GM12878 (cell line): ENCODE measurements around the gene TOLLIP. TPM values are rescaled to one million over a fixed set of nuclear protein-coding genes. Genes with fewer than 3 reads are reported as not detected.

Source experiments
- ATAC-seq: fragments of 200-7000 bp; cut with Tn5 transposase; 3 replicates; pipeline ENCODE4 v1.9.1; 2020; ENCODE audit warnings: mild to moderate bottlenecking, moderate library complexity
- BruUV-seq: library from RNA; stranded (reverse); fragments of 400-500 nt; replicated peaks from 2 replicates; lab custom pipeline; 2021; lab: Mats Ljungman, UMichigan
- CTCF ChIA-PET: fragments of 300-600 bp; sonication (Branson Sonifier 250); formaldehyde crosslinking; extraction: SDS; loops from one replicate; lab custom pipeline; 2021; ENCODE audit warnings: inconsistent platforms; lab: Yijun Ruan, JAX
- POLR2A ChIA-PET: fragments of 350-600 bp; formaldehyde crosslinking; extraction: SDS; loops from one replicate; lab custom pipeline; 2021; ENCODE audit warnings: inconsistent platforms; lab: Charles Lee
- RAD21 ChIA-PET: fragments of 300-600 bp; sonication (Branson Sonifier 250); formaldehyde crosslinking; loops from one replicate; lab custom pipeline; 2023; ENCODE audit warnings: antibody characterized with exemption; ENCODE audit not compliant: unreplicated experiment; lab: Charles Lee
- SMC1A ChIA-PET: fragments of 300-600 bp; sonication (Branson Sonifier 250); formaldehyde crosslinking; loops from one replicate; lab custom pipeline; 2023; ENCODE audit not compliant: unreplicated experiment, uncharacterized antibody; lab: Charles Lee
- DNase-seq: peaks from one replicate; pipeline ENCODE4 v3.0.0-alpha.2; 2011; ENCODE audit warnings: low read depth, low spot score
- FAIRE-seq: peaks from 3 replicates; lab custom pipeline; 2011; peaks lifted over from hg19 to GRCh38; lab: Jason Lieb, UNC
- H2AFZ ChIP-seq: 2 replicates; pipeline ENCODE4 v1.6.0; 2011; ENCODE audit warnings: low read depth, low read length, control low read depth; ENCODE audit not compliant: control insufficient read depth
- H3K27ac ChIP-seq: 2 replicates; pipeline ENCODE4 v1.5.1; 2011; ENCODE audit warnings: control low read depth; ENCODE audit not compliant: control insufficient read depth, insufficient read depth
- H3K27me3 ChIP-seq, 2 experiments: replicated peaks in 1 of 2; 2 replicates each; pipeline versions ENCODE4 v1.6.0 to v1.6.1; 2011; ENCODE audit warnings: low read length in 1 of 2; ENCODE audit not compliant: control insufficient read depth in 2 of 2, insufficient read depth in 2 of 2
- H3K36me3 ChIP-seq, 2 experiments: 2 replicates each; pipeline ENCODE4 v1.5.1; 2011; ENCODE audit warnings: low read length in 1 of 2; ENCODE audit not compliant: control insufficient read depth in 2 of 2, insufficient read depth in 2 of 2
- H3K4me1 ChIP-seq: 2 replicates; pipeline ENCODE4 v1.6.1; 2011; ENCODE audit warnings: mild to moderate bottlenecking, low read length, moderate library complexity, mixed read lengths; ENCODE audit not compliant: control insufficient read depth, insufficient read depth
- H3K4me2 ChIP-seq: 2 replicates; pipeline ENCODE4 v1.6.0; 2011; ENCODE audit warnings: control low read depth; ENCODE audit not compliant: control insufficient read depth, insufficient read depth
- H3K4me3 ChIP-seq: fragments of 200-600 bp; sonication (generic); 2 replicates; pipeline ENCODE4 v1.5.1; 2016
- H3K79me2 ChIP-seq: 2 replicates; pipeline ENCODE4 v1.6.0; 2011; ENCODE audit warnings: low read length; ENCODE audit not compliant: control insufficient read depth, insufficient read depth
- H3K9ac ChIP-seq: 2 replicates; pipeline ENCODE4 v1.8.0; 2011; ENCODE audit warnings: low read length, control low read depth, mixed read lengths; ENCODE audit not compliant: control insufficient read depth, insufficient read depth
- H3K9me3 ChIP-seq: replicated peaks from 3 replicates; pipeline ENCODE4 v1.5.1; 2011; ENCODE audit warnings: mild to moderate bottlenecking, low read length; ENCODE audit not compliant: control insufficient read depth, insufficient read depth
- H4K20me1 ChIP-seq: 2 replicates; pipeline ENCODE4 v1.6.0; 2011; ENCODE audit not compliant: control insufficient read depth, insufficient read depth
- ASH2L ChIP-seq: fragments of 300-600, 200-600 bp; sonication (generic); IDR thresholded peaks from 2 replicates; pipeline ENCODE4 v1.6.1; 2017; ENCODE audit warnings: low read depth, mild to moderate bottlenecking, borderline replicate concordance
- HCFC1 ChIP-seq: fragments of 150-350 bp; IDR thresholded peaks from 2 replicates; pipeline ENCODE4 v1.6.1; 2014; ENCODE audit warnings: low read length
- IKZF2 ChIP-seq, 2 experiments: fragments of 450-650 bp; IDR thresholded peaks; 2 replicates each; pipeline ENCODE4 v1.6.1; 2017; ENCODE audit warnings: mild to moderate bottlenecking in 2 of 2, moderate library complexity in 2 of 2
- KAT2A ChIP-seq: conservative IDR thresholded peaks from 2 replicates; pipeline ENCODE4 v1.6.1; 2011; ENCODE audit warnings: low read depth, low read length; ENCODE audit not compliant: control insufficient read depth
- MTA3 ChIP-seq: IDR thresholded peaks from 2 replicates; pipeline ENCODE4 v1.6.1; 2012; ENCODE audit warnings: low read length, inconsistent platforms, borderline replicate concordance
- NR2C2 ChIP-seq: IDR thresholded peaks from 2 replicates; pipeline ENCODE4 v1.6.1; 2011; ENCODE audit warnings: borderline replicate concordance, low read depth; ENCODE audit not compliant: control insufficient read depth, insufficient read length
- PAX5 ChIP-seq: IDR thresholded peaks from 2 replicates; pipeline ENCODE4 v1.6.1; 2011; ENCODE audit warnings: low read depth, low read length, borderline replicate concordance
- TCF7 ChIP-seq: IDR thresholded peaks from 2 replicates; pipeline ENCODE4 v1.6.1; 2014; ENCODE audit warnings: antibody characterized with exemption, borderline replicate concordance
- ZBTB40 ChIP-seq: fragments of 450-650 bp; IDR thresholded peaks from 2 replicates; pipeline ENCODE4 v1.6.1; 2016; ENCODE audit warnings: mild to moderate bottlenecking, moderate library complexity, borderline replicate concordance
- ZNF24 ChIP-seq: fragments of 450-650 bp; IDR thresholded peaks from 2 replicates; pipeline ENCODE4 v1.6.1; 2017; ENCODE audit warnings: antibody characterized with exemption, mild to moderate bottlenecking
- WGBS: methylation state at CpG from one replicate; pipeline ENCODE4 v1.1.6; 2016; ENCODE audit warnings: low lambda C conversion rate; ENCODE audit not compliant: insufficient replicate concordance, insufficient coverage; ENCODE audit errors: missing lambda C conversion rate; 5-methylcytosine and 5-hydroxymethylcytosine counted together
- in situ Hi-C: fragments of 300-500 bp; cut with MboI; formaldehyde crosslinking; loops from 9 replicates; pipeline ENCODE4 v1.14.3; 2018; ENCODE audit warnings: mixed read lengths
- intact Hi-C: fragments of 100-400 bp; cut with micrococcal nuclease; formaldehyde crosslinking; loops from one replicate; pipeline ENCODE4 v1.14.2; 2022; ENCODE audit not compliant: unreplicated experiment
- polyA plus RNA-seq, 11 experiments: library from polyadenylated mRNA; depleted of rRNA in 4 of 11; unstranded in 6 of 11; stranded (reverse) in 5 of 11; fragments of >200 nt; fragmentation: Nextera tagmentation in 4 of 11; fragmentation: Illumina TruSeq in 1 of 11; extraction: Ambion mirVana in 4 of 11; extraction: Trizol in 1 of 11; gene quantifications; 1 replicate in 1 of 11; 2 replicates in 10 of 11; pipeline versions ENCODE4 v1.2.1 to v1.2.3, GENCODE V29; 2011 to 2016; ENCODE audit warnings: inconsistent platforms in 2 of 11, missing spikeins in 2 of 11, low read depth in 1 of 11
- total RNA-seq, 4 experiments: library from RNA; depleted of rRNA in 3 of 4; stranded (reverse); fragments of >200 nt in 3 of 4; fragmentation: Illumina TruSeq in 1 of 4; extraction: Trizol in 1 of 4; gene quantifications; 2 replicates each; pipeline versions ENCODE4 v1.2.1 to v1.2.3, GENCODE V29; 2013 to 2021
- TF ChIP-seq, protein P1 (sequence below): fragments of 450-650 bp; IDR thresholded peaks from 2 replicates; pipeline ENCODE4 v1.6.1; 2017; ENCODE audit warnings: mild to moderate bottlenecking, moderate library complexity
- TF ChIP-seq, protein P2 (sequence below): IDR thresholded peaks from 2 replicates; pipeline ENCODE4 v1.6.1; 2012; ENCODE audit warnings: improper control_type of control experiment, low read depth, low read length; ENCODE audit not compliant: insufficient replicate concordance

The TOLLIP gene
- total and polyA plus RNA-seq, 10 of the 15 experiments (the other 5 are each of a cell fraction or from before 2014, with no cell fraction given), result 0.47 to 39.5 (median 21.6) TPM

- Histone ChIP-seq H3K79me2 (no peaks in the 10 kb centered on the region), H2AFZ (no peak overlapping the region), H3K4me3 (no peak overlapping the region), H3K4me1 (no peaks in the 10 kb centered on the region), H3K9ac (no peak overlapping the region), H3K27me3 (no peaks in the 10 kb centered on the region), H3K27ac (no peak overlapping the region), H4K20me1 (no peaks in the 10 kb centered on the region), H3K4me2 (no peak overlapping the region), H3K36me3 (no peaks in the 10 kb centered on the region), H3K9me3 (no peaks in the 10 kb centered on the region; the same call in 1 of the 3 replicates)
- ChIA-PET RAD21 (no interaction called here), POLR2A (no interaction called here), SMC1A (no interaction called here), CTCF (no interaction called here)
- ATAC-seq (no peak), DNase-seq (no peak), FAIRE-seq (no peak)
- in situ Hi-C loops, result no loop called here
- BruUV-seq, result no TSS peak
- WGBS, result 49% methylated on average over 6 of the region's 8 CpGs
- intact Hi-C loops, result no loop called here
- TF ChIP-seq TCF7 (no peak), ZBTB40 (no peak), ASH2L (no peak), IKZF2 (IDR thresholded peaks at IDR 0.05) (no peak), ZNF24 (no peak), HCFC1 (no peak), PAX5 (no peak), MTA3 (no peak), NR2C2 (no peak), KAT2A (no peak)
- TF ChIP-seq, protein P1, sequence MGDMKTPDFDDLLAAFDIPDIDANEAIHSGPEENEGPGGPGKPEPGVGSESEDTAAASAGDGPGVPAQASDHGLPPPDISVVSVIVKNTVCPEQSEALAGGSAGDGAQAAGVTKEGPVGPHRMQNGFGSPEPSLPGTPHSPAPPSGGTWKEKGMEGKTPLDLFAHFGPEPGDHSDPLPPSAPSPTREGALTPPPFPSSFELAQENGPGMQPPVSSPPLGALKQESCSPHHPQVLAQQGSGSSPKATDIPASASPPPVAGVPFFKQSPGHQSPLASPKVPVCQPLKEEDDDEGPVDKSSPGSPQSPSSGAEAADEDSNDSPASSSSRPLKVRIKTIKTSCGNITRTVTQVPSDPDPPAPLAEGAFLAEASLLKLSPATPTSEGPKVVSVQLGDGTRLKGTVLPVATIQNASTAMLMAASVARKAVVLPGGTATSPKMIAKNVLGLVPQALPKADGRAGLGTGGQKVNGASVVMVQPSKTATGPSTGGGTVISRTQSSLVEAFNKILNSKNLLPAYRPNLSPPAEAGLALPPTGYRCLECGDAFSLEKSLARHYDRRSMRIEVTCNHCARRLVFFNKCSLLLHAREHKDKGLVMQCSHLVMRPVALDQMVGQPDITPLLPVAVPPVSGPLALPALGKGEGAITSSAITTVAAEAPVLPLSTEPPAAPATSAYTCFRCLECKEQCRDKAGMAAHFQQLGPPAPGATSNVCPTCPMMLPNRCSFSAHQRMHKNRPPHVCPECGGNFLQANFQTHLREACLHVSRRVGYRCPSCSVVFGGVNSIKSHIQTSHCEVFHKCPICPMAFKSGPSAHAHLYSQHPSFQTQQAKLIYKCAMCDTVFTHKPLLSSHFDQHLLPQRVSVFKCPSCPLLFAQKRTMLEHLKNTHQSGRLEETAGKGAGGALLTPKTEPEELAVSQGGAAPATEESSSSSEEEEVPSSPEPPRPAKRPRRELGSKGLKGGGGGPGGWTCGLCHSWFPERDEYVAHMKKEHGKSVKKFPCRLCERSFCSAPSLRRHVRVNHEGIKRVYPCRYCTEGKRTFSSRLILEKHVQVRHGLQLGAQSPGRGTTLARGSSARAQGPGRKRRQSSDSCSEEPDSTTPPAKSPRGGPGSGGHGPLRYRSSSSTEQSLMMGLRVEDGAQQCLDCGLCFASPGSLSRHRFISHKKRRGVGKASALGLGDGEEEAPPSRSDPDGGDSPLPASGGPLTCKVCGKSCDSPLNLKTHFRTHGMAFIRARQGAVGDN, result no peak
- TF ChIP-seq, protein P2, sequence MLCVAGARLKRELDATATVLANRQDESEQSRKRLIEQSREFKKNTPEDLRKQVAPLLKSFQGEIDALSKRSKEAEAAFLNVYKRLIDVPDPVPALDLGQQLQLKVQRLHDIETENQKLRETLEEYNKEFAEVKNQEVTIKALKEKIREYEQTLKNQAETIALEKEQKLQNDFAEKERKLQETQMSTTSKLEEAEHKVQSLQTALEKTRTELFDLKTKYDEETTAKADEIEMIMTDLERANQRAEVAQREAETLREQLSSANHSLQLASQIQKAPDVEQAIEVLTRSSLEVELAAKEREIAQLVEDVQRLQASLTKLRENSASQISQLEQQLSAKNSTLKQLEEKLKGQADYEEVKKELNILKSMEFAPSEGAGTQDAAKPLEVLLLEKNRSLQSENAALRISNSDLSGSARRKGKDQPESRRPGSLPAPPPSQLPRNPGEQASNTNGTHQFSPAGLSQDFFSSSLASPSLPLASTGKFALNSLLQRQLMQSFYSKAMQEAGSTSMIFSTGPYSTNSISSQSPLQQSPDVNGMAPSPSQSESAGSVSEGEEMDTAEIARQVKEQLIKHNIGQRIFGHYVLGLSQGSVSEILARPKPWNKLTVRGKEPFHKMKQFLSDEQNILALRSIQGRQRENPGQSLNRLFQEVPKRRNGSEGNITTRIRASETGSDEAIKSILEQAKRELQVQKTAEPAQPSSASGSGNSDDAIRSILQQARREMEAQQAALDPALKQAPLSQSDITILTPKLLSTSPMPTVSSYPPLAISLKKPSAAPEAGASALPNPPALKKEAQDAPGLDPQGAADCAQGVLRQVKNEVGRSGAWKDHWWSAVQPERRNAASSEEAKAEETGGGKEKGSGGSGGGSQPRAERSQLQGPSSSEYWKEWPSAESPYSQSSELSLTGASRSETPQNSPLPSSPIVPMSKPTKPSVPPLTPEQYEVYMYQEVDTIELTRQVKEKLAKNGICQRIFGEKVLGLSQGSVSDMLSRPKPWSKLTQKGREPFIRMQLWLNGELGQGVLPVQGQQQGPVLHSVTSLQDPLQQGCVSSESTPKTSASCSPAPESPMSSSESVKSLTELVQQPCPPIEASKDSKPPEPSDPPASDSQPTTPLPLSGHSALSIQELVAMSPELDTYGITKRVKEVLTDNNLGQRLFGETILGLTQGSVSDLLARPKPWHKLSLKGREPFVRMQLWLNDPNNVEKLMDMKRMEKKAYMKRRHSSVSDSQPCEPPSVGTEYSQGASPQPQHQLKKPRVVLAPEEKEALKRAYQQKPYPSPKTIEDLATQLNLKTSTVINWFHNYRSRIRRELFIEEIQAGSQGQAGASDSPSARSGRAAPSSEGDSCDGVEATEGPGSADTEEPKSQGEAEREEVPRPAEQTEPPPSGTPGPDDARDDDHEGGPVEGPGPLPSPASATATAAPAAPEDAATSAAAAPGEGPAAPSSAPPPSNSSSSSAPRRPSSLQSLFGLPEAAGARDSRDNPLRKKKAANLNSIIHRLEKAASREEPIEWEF, result no peak
These were observed 8.6 kb upstream of the TOLLIP start for GRCh38 chr11:1317993-1318392.
